ENCODE data around the gene B4GALT5.

GRCh38 chr20:49618289-49618688 lies 95.4 kb downstream of the B4GALT5 start:
- TF ChIP-seq POLR2A (IDR thresholded peaks at IDR 0.05) (no peak), CTCF (IDR thresholded peaks at IDR 0.05) (no peak), POLR2AphosphoS5 (IDR thresholded peaks at IDR 0.05) (no peak)

Data from breast epithelium (tissue), 3 donors.